OCI-LY3 (cell line): ENCODE results near the gene FABP1.

Experiments
- CTCF ChIP-seq: fragments of 200-600, 300-600 bp; sonication (generic); IDR thresholded peaks from 2 replicates; pipeline ENCODE4 v1.5.1; 2014; ENCODE audit warnings: antibody characterized with exemption, low read length, low read depth
- EZH2phosphoT487 ChIP-seq: fragments of 200-600 bp; shearing (Covaris generic); IDR thresholded peaks from 2 replicates; pipeline ENCODE4 v1.6.1; 2018; ENCODE audit warnings: antibody characterized with exemption, mixed run types, low read depth

GRCh38 chr2:88144914-88145497 is 17.1 kb upstream of the FABP1 start:
- TF ChIP-seq CTCF, result no peak
- no peak for TF ChIP-seq EZH2phosphoT487
